Measurements from ENCODE around the gene TRIM8.

TRIM8 gene

DNA sequence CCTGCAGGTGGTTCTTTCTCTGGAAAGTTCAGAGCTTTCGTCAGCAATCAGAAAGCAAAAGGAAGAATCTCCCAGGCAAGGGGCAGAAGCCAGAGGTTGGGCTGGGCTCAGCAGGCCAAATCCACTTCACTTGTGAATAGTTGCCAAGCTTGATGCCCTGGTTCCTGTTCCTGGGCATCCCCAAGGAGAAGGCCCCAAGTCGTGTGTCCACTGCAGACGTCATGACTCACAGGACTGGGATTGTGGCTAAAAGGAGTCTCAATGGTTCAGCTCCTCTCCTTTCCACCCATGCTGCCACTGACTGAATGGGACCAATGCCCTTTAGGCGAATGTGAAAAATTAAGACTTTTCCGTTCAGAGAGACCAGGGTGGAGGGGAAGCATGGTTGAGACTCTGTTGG is 38.6 kb upstream of the TRIM8 start:
- DNase-seq (ENCODE audit: low read depth), result no peak
- H3K4me3 ChIP-seq (ENCODE audit: low read depth, low read length), result no peak overlapping the region
- TF ChIP-seq, protein P1, sequence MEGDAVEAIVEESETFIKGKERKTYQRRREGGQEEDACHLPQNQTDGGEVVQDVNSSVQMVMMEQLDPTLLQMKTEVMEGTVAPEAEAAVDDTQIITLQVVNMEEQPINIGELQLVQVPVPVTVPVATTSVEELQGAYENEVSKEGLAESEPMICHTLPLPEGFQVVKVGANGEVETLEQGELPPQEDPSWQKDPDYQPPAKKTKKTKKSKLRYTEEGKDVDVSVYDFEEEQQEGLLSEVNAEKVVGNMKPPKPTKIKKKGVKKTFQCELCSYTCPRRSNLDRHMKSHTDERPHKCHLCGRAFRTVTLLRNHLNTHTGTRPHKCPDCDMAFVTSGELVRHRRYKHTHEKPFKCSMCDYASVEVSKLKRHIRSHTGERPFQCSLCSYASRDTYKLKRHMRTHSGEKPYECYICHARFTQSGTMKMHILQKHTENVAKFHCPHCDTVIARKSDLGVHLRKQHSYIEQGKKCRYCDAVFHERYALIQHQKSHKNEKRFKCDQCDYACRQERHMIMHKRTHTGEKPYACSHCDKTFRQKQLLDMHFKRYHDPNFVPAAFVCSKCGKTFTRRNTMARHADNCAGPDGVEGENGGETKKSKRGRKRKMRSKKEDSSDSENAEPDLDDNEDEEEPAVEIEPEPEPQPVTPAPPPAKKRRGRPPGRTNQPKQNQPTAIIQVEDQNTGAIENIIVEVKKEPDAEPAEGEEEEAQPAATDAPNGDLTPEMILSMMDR (IDR thresholded peaks at IDR 0.05; ENCODE audit: low read depth, low read length, missing control alignments), result no peak

- H3K4me3 ChIP-seq (ENCODE audit: low read depth, low read length), result no peak overlapping the region
- TF ChIP-seq, protein P1 (IDR thresholded peaks at IDR 0.05; ENCODE audit: low read depth, low read length, missing control alignments), result no peak
- no peak for DNase-seq (ENCODE audit: low read depth)
Measured at GRCh38 chr10:102608487-102608886, 35.8 kb upstream of the TRIM8 start.

- no peak for DNase-seq (ENCODE audit: low read depth)
- no peak overlapping the region for H3K4me3 ChIP-seq (ENCODE audit: low read depth, low read length)
- TF ChIP-seq, protein P1 (IDR thresholded peaks at IDR 0.05; ENCODE audit: low read depth, low read length, missing control alignments), result no peak
Measured at GRCh38 chr10:102610441-102610887, 33.8 kb upstream of the TRIM8 start.

- DNase-seq (ENCODE audit: low read depth), result no peak
- TF ChIP-seq, protein P1 (IDR thresholded peaks at IDR 0.05; ENCODE audit: low read depth, low read length, missing control alignments), result no peak
- H3K4me3 ChIP-seq (ENCODE audit: low read depth, low read length), result no peak overlapping the region
Measured at GRCh38 chr10:102611514-102612087, 32.7 kb upstream of the TRIM8 start.

GRCh38 chr10:102612964-102613275 is 31.4 kb upstream of the TRIM8 start:
- TF ChIP-seq, protein P1 (IDR thresholded peaks at IDR 0.05; ENCODE audit: low read depth, low read length, missing control alignments), result no peak
- no peak overlapping the region for H3K4me3 ChIP-seq (ENCODE audit: low read depth, low read length)
- no peak for DNase-seq (ENCODE audit: low read depth)

- TF ChIP-seq, protein P1 (IDR thresholded peaks at IDR 0.05; ENCODE audit: low read depth, low read length, missing control alignments), result no peak
- H3K4me3 ChIP-seq (ENCODE audit: low read depth, low read length), result no peak overlapping the region
- no peak for DNase-seq (ENCODE audit: low read depth)
Measured at GRCh38 chr10:102613286-102613685, 31.0 kb upstream of the TRIM8 start.

DNA sequence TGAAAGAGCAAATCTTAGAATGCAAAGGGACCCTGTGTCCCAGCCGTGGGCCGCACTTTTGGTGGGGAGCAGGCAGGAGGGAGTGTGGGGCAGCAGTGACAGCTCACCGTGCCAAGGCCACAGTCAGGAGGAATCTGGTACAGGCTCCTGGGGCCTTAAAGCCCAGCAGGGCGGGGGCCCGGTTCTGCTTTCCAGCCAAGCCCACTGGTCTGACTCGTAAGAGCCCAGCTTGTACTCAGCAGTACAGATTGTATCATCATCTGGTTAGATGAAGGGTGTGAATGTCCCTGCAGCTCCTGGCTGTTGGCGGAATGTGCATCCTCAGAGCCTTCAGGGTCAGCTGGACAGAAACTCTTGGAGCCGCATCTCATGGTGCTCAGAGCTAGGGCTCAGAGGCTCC is 30.5 kb upstream of the TRIM8 start:
- TF ChIP-seq, protein P1 (IDR thresholded peaks at IDR 0.05; ENCODE audit: low read depth, low read length, missing control alignments), result no peak
- DNase-seq (ENCODE audit: low read depth), result no peak
- no peak overlapping the region for H3K4me3 ChIP-seq (ENCODE audit: low read depth, low read length)

Measured in GM12864 (cell line).